Measurements from ENCODE around the gene BDNF. TPM values are rescaled to one million over a fixed set of nuclear protein-coding genes. Genes with fewer than 3 reads are reported as not detected.

The BDNF gene
- total and polyA plus RNA-seq, 2 experiments from 2014 or later = 5.1 to 5.2 TPM

GRCh38 chr11:27705873-27706820 lies 5.9 kb upstream of the BDNF start:
- Histone ChIP-seq H3K4me1 (ENCODE audit: insufficient read depth) (peaks cover 41% of the 10 kb centered on the region), H3K79me2 (replicated peaks; ENCODE audit: insufficient read depth) (no peaks in the 10 kb centered on the region), H2AFZ (no peak overlapping the region), H3K4me3 (no peak overlapping the region), H3K9me2 (ENCODE audit: insufficient read depth) (no peaks in the 10 kb centered on the region), H3F3A (replicated peaks; ENCODE audit: low read depth) (0 out of 2 replicates have a peak, but pooled peaks cover 10% of the 10 kb centered on the region), H3K4me2 (no peak overlapping the region), H3K36me3 (ENCODE audit: insufficient read depth) (no peaks in the 10 kb centered on the region), H3K27ac (ENCODE audit: low read depth) (no peak overlapping the region), H3K27me3 (ENCODE audit: insufficient read depth) (peaks cover 20% of the 10 kb centered on the region), H4K20me1 (replicated peaks; ENCODE audit: insufficient read depth) (no peaks in the 10 kb centered on the region)
- Mint-ChIP-seq H3K4me3 (no peak overlapping the region), H3K27ac (no peak overlapping the region), H3K27me3 (ENCODE audit: insufficient read depth, low read depth, poor library complexity) (peaks cover 19% of the 10 kb centered on the region), H3K9me3 (no peaks in the 10 kb centered on the region), H3K4me1 (peaks cover 23% of the 10 kb centered on the region), H3K36me3 (ENCODE audit: low read depth) (no peaks in the 10 kb centered on the region)
- ATAC-seq (peak; percentile 88), DNase-seq (ENCODE audit: low spot score) (peak; percentile 79)
- TF ChIP-seq ZNF462 (CRISPR knock-in tag; IDR thresholded peaks at IDR 0.05) (no peak), EZH2phosphoT487 (IDR thresholded peaks at IDR 0.05; ENCODE audit: unreplicated experiment) (no peak), CTCF (conservative IDR thresholded peaks at IDR 0.05; ENCODE audit: low read depth in 2 of 2) (peak; percentile 80 to 95)

All from GM23338 (cell line).